H9 (cell line): ENCODE data around the gene MSI2. TPM values are rescaled to one million over a fixed set of nuclear protein-coding genes. Genes with fewer than 3 reads are reported as not detected.

ENCODE experiments used
- DNase-seq: peaks from one replicate; pipeline ENCODE4 v3.0.0-alpha.2; 2017
- H2AFZ ChIP-seq: one replicate; pipeline ENCODE4 v1.6.1; 2013; ENCODE audit warnings: mild to moderate bottlenecking, low read length, control low read depth, moderate library complexity
- H2AK5ac ChIP-seq: 2 replicates; pipeline ENCODE4 v1.6.1; 2013; ENCODE audit warnings: low read length, control low read depth, mixed read lengths; ENCODE audit not compliant: insufficient read length
- H2BK120ac ChIP-seq: one replicate; pipeline ENCODE4 v1.6.1; 2013; ENCODE audit warnings: low read depth, mild to moderate bottlenecking, low read length, control low read depth, inconsistent platforms; ENCODE audit not compliant: poor library complexity, severe bottlenecking
- H2BK12ac ChIP-seq: 2 replicates; pipeline ENCODE4 v1.6.1; 2013; ENCODE audit warnings: low read length, control low read depth, mixed read lengths, low read depth; ENCODE audit not compliant: insufficient read length
- H2BK15ac ChIP-seq: 2 replicates; pipeline ENCODE4 v1.6.1; 2013; ENCODE audit warnings: low read depth, low read length, control low read depth
- H2BK20ac ChIP-seq: one replicate; pipeline ENCODE4 v1.6.1; 2013; ENCODE audit warnings: low read depth, mild to moderate bottlenecking, low read length, control low read depth, inconsistent platforms; ENCODE audit not compliant: poor library complexity, severe bottlenecking
- H2BK5ac ChIP-seq: 2 replicates; pipeline ENCODE4 v1.6.1; 2013; ENCODE audit warnings: low read length, control low read depth, mixed read lengths; ENCODE audit not compliant: insufficient read length
- H3K14ac ChIP-seq: 2 replicates; pipeline ENCODE4 v1.6.1; 2013; ENCODE audit warnings: low read length, control low read depth; ENCODE audit not compliant: insufficient read depth
- H3K18ac ChIP-seq: 2 replicates; pipeline ENCODE4 v1.6.1; 2013; ENCODE audit warnings: low read depth, mild to moderate bottlenecking, mixed read lengths, low read length, control low read depth; ENCODE audit not compliant: insufficient read length
- H3K23ac ChIP-seq: 2 replicates; pipeline ENCODE4 v1.6.1; 2013; ENCODE audit warnings: low read length, control low read depth, mixed read lengths, low read depth; ENCODE audit not compliant: insufficient read length
- H3K23me2 ChIP-seq: 2 replicates; pipeline ENCODE4 v1.6.1; 2013; ENCODE audit warnings: low read depth, mild to moderate bottlenecking, mixed read lengths, low read length, control low read depth; ENCODE audit not compliant: insufficient read length, poor library complexity, severe bottlenecking
- H3K27ac ChIP-seq: 2 replicates; pipeline ENCODE4 v1.5.1; 2013; ENCODE audit warnings: low read length, control low read depth, mixed read lengths, low read depth; ENCODE audit not compliant: insufficient read length
- H3K27me3 ChIP-seq: 2 replicates; pipeline ENCODE4 v1.6.1; 2013; ENCODE audit warnings: low read length, control low read depth, inconsistent platforms; ENCODE audit not compliant: insufficient read depth
- H3K4ac ChIP-seq: 2 replicates; pipeline ENCODE4 v1.6.1; 2013; ENCODE audit warnings: low read depth, mild to moderate bottlenecking, control low read depth, inconsistent platforms, low read length, moderate library complexity
- H3K4me1 ChIP-seq: 2 replicates; pipeline ENCODE4 v1.6.1; 2013; ENCODE audit warnings: low read length, control low read depth, inconsistent platforms; ENCODE audit not compliant: insufficient read depth
- H3K4me2 ChIP-seq: 2 replicates; pipeline ENCODE4 v1.6.1; 2013; ENCODE audit warnings: low read length, control low read depth, mixed read lengths; ENCODE audit not compliant: insufficient read length, insufficient read depth
- H3K56ac ChIP-seq: 2 replicates; pipeline ENCODE4 v1.6.1; 2013; ENCODE audit warnings: low read depth, mild to moderate bottlenecking, mixed read lengths, low read length, control low read depth; ENCODE audit not compliant: insufficient read length
- H3K79me1 ChIP-seq: 2 replicates; pipeline ENCODE4 v1.6.1; 2013; ENCODE audit warnings: low read depth, mild to moderate bottlenecking, moderate library complexity, low read length, control low read depth, inconsistent platforms; ENCODE audit not compliant: insufficient read depth, poor library complexity, severe bottlenecking
- H3K79me2 ChIP-seq: 2 replicates; pipeline ENCODE4 v1.6.1; 2013; ENCODE audit warnings: low read length, control low read depth, inconsistent platforms; ENCODE audit not compliant: insufficient read depth
- H3K9ac ChIP-seq: 2 replicates; pipeline ENCODE4 v1.6.1; 2013; ENCODE audit warnings: low read length, control low read depth, mixed read lengths; ENCODE audit not compliant: insufficient read length; ENCODE audit errors: extremely low read depth
- H3K9me3 ChIP-seq: one replicate; pipeline ENCODE4 v1.6.1; 2013; ENCODE audit warnings: low read depth, low read length, inconsistent platforms; ENCODE audit not compliant: control insufficient read depth
- H3T11ph ChIP-seq: one replicate; pipeline ENCODE4 v1.6.1; 2013; ENCODE audit warnings: mild to moderate bottlenecking, low read length, control low read depth, inconsistent platforms
- H4K20me1 ChIP-seq: one replicate; pipeline ENCODE4 v1.6.1; 2013; ENCODE audit not compliant: control insufficient read depth, insufficient read length, insufficient read depth
- H4K5ac ChIP-seq: 2 replicates; pipeline ENCODE4 v1.6.1; 2013; ENCODE audit warnings: low read depth, mild to moderate bottlenecking, mixed read lengths, low read length, control low read depth; ENCODE audit not compliant: insufficient read length
- H4K8ac ChIP-seq: replicated peaks from 2 replicates; pipeline ENCODE4 v1.6.1; 2013; ENCODE audit warnings: low read length, control low read depth, mixed read lengths, low read depth; ENCODE audit not compliant: insufficient read length
- H4K91ac ChIP-seq: 2 replicates; pipeline ENCODE4 v1.6.1; 2013; ENCODE audit warnings: low read depth, mild to moderate bottlenecking, moderate library complexity, mixed read lengths, low read length, control low read depth; ENCODE audit not compliant: insufficient read length
- H3K27ac Mint-ChIP-seq, 3 experiments: 2 replicates in 2 of 3; 3 replicates in 1 of 3; pipeline ENCODE4 v1.8.0; 2020 to 2021; ENCODE audit warnings: mixed read lengths in 3 of 3, mild to moderate bottlenecking in 1 of 3, moderate library complexity in 1 of 3
- H3K27me3 Mint-ChIP-seq: 2 replicates; pipeline ENCODE4 v1.8.0; 2021; ENCODE audit warnings: low read depth, mild to moderate bottlenecking, moderate library complexity, mixed read lengths
- H3K36me3 Mint-ChIP-seq, 3 experiments: 2 replicates in 2 of 3; 3 replicates in 1 of 3; pipeline ENCODE4 v1.8.0; 2020 to 2021; ENCODE audit warnings: low read depth in 3 of 3, mixed read lengths in 3 of 3; ENCODE audit not compliant: insufficient read depth in 1 of 3
- H3K4me1 Mint-ChIP-seq, 2 experiments: 2 replicates each; pipeline ENCODE4 v1.8.0; 2020; ENCODE audit warnings: mixed read lengths in 2 of 2
- H3K4me3 Mint-ChIP-seq, 2 experiments: 2 replicates in 1 of 2; 3 replicates in 1 of 2; pipeline ENCODE4 v1.8.0; 2020 to 2021; ENCODE audit warnings: mild to moderate bottlenecking in 2 of 2, mixed read lengths in 2 of 2, moderate library complexity in 1 of 2
- H3K9me3 Mint-ChIP-seq, 2 experiments: 2 replicates in 1 of 2; 3 replicates in 1 of 2; pipeline ENCODE4 v1.8.0; 2020; ENCODE audit warnings: mild to moderate bottlenecking in 2 of 2, mixed read lengths in 2 of 2, moderate library complexity in 1 of 2
- CTCF ChIP-seq: fragments of 200-600 bp; sonication (generic); conservative IDR thresholded peaks from 3 replicates; pipeline ENCODE4 v1.8.0; 2021; ENCODE audit warnings: antibody characterized with exemption, mild to moderate bottlenecking
- WGBS: extraction: QIAGEN DNeasy Blood & Tissue Kit; methylation state at CpG from one replicate; pipeline ENCODE4 v1.1.7; 2013; ENCODE audit warnings: missing lambda C conversion rate, low lambda C conversion rate, mixed read lengths; ENCODE audit not compliant: insufficient read length; ENCODE audit errors: extremely low coverage; 5-methylcytosine and 5-hydroxymethylcytosine counted together
- total RNA-seq: library from RNA; stranded (reverse); gene quantifications from 2 replicates; pipeline ENCODE4 v1.2.1, GENCODE V29; 2021

The MSI2 gene
- total RNA-seq, 1 experiment from 2014 or later = 98.5 TPM

- Histone ChIP-seq H4K8ac (no peak overlapping the region), H3K9me3 (no peaks in the 10 kb centered on the region), H3K79me1 (no peaks in the 10 kb centered on the region), H2BK5ac (no peak overlapping the region), H3K9ac (no peak overlapping the region), H2AFZ (no peak overlapping the region), H2BK12ac (no peak overlapping the region), H2BK20ac (no peak overlapping the region), H2AK5ac (no peak overlapping the region), H3K23ac (no peak overlapping the region), H3K4ac (no peak overlapping the region), H3K23me2 (no peaks in the 10 kb centered on the region), H3K4me2 (no peak overlapping the region), H3K56ac (no peak overlapping the region), H3K27ac (no peak overlapping the region), H4K91ac (no peak overlapping the region), H3K27me3 (no peaks in the 10 kb centered on the region), H2BK15ac (no peak overlapping the region), H2BK120ac (no peak overlapping the region), H4K5ac (no peak overlapping the region), H3K18ac (no peak overlapping the region), H3T11ph (no peak overlapping the region), H3K14ac (no peak overlapping the region), H4K20me1 (no peaks in the 10 kb centered on the region), H3K4me1 (peaks cover 5% of the 10 kb centered on the region; the same call in 1 of the 2 replicates), H3K79me2 (no peaks in the 10 kb centered on the region)
- no peak for TF ChIP-seq CTCF
- peak overlapping the region in 1 of 3 experiments; percentile 57; a peak in 1 of 7 replicates for H3K27ac Mint-ChIP-seq
- H3K27me3 Mint-ChIP-seq = no peaks in the 10 kb centered on the region
- peaks cover 0 to 4% (median 0%) of the 10 kb centered on the region in 3 experiments; a peak in 2 of 7 replicates for H3K36me3 Mint-ChIP-seq
- 0 out of 5 replicates have a peak overlapping the region, but pooled peaks of 1 of the 2 experiments have one; percentile 11 for H3K4me3 Mint-ChIP-seq
- DNase-seq = no peak
- H3K4me1 Mint-ChIP-seq = peaks cover 15 to 31% of the 10 kb centered on the region in 2 experiments
- H3K9me3 Mint-ChIP-seq = no peaks in the 10 kb centered on the region
- WGBS = no CpG with 5 or more reads among the region's 5 CpGs
These were observed 331.8 kb downstream of the MSI2 start for GRCh38 chr17:57588086-57588485.
